T-helper 9 cell (primary cell): ENCODE data around the gene DOC2B.
"Not testable (repeated sequence)": the region's sequence is repeated elsewhere in the genome, so short reads cannot be mapped to it uniquely, and the experiment has no call there.

ENCODE experiments used
- DNase-seq: peaks from one replicate; pipeline ENCODE4 v3.0.0-alpha.2; 2020

Gene DOC2B

GRCh38 chr17:143785-144281 is 37.6 kb downstream of the DOC2B start:
- peak; percentile 86 for DNase-seq

- DNase-seq: no peak
These were observed 38.3 kb downstream of the DOC2B start for GRCh38 chr17:142876-143784.

GRCh38 chr17:142102-142661 is 39.3 kb downstream of the DOC2B start:
- DNase-seq: no peak

- not testable (repeated sequence) for DNase-seq
These were observed 41.8 kb downstream of the DOC2B start for GRCh38 chr17:139401-140205.

GRCh38 chr17:137166-137807 is 44.2 kb downstream of the DOC2B start, which contains the start of gene SCGB1C2:
Gene SCGB1C2 (plus strand): TSS chr17:137569. CDS start chr17:137591, 22 bp downstream.
- DNase-seq: not testable (repeated sequence)

GRCh38 chr17:136531-136930 is 44.9 kb downstream of the DOC2B start:
- DNase-seq: peak; percentile 65

GRCh38 chr17:135895-136294 is 45.6 kb downstream of the DOC2B start:
- not testable (repeated sequence) for DNase-seq

GRCh38 chr17:135022-135421 is 46.4 kb downstream of the DOC2B start:
- not testable (repeated sequence) for DNase-seq

GRCh38 chr17:134332-134785 is 47.1 kb downstream of the DOC2B start:
- DNase-seq: peak; percentile 27

- not testable (repeated sequence) for DNase-seq
These were observed 47.5 kb downstream of the DOC2B start for GRCh38 chr17:133932-134331.

GRCh38 chr17:118339-118917 is 63.0 kb downstream of the DOC2B start:
- not testable (repeated sequence) for DNase-seq

- not testable (repeated sequence) for DNase-seq
These were observed 68.3 kb downstream of the DOC2B start for GRCh38 chr17:113111-113510.
